ENCODE measurements around the gene TMCC1. TPM values are rescaled to one million over a fixed set of nuclear protein-coding genes. Genes with fewer than 3 reads are reported as not detected.

TMCC1 gene
- total and polyA plus RNA-seq, 10 of the 15 experiments (the other 5 are each of a cell fraction or from before 2014, with no cell fraction given) = 2.3 to 21.1 (median 8.4) TPM

DNA sequence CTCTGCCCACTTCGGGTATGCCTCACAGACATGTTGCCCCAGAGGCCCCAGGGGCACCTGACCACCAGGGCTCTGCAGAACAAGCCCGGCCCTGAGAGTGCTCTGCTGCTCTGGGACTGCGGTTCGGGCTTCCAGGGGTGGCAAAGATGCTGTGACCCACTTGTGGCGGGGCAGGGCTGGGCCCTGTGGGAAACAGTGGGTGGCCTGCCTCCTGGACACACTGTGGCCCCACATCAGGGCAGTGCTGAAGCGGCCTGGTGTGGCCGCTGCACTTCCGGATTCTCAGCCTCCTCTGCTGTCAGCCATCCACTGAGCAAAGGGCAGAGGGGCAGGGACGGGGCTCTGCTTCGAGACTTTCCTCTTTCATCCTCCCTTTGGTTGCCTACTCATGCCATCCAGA lies 260.5 kb downstream of the TMCC1 start:
- ATAC-seq (no peak), FAIRE-seq (no peak), DNase-seq (ENCODE audit: low read depth, low spot score) (no peak)
- Histone ChIP-seq H3K4me1 (ENCODE audit: control insufficient read depth, insufficient read depth, low read length) (no peaks in the 10 kb centered on the region; the same call in 1 of the 2 replicates), H2AFZ (ENCODE audit: control insufficient read depth, low read depth, low read length) (no peak overlapping the region), H3K4me2 (ENCODE audit: control insufficient read depth, insufficient read depth) (no peak overlapping the region), H4K20me1 (ENCODE audit: control insufficient read depth, insufficient read depth) (no peaks in the 10 kb centered on the region), H3K4me3 (no peak overlapping the region), H3K27me3 (replicated peaks in 1 of 2; ENCODE audit: control insufficient read depth in 2 of 2, insufficient read depth in 2 of 2, low read length in 1 of 2) (no peaks in the 10 kb centered on the region; a peak in 1 of 4 replicates), H3K36me3 (ENCODE audit: control insufficient read depth in 2 of 2, insufficient read depth in 2 of 2, low read length in 1 of 2) (no peaks in the 10 kb centered on the region), H3K27ac (ENCODE audit: control insufficient read depth, insufficient read depth) (no peak overlapping the region), H3K9me3 (replicated peaks; ENCODE audit: control insufficient read depth, insufficient read depth, low read length) (no peaks in the 10 kb centered on the region; the same call in 2 of the 3 replicates), H3K79me2 (ENCODE audit: control insufficient read depth, insufficient read depth, low read length) (no peaks in the 10 kb centered on the region), H3K9ac (ENCODE audit: control insufficient read depth, insufficient read depth, low read length) (no peak overlapping the region)
- POLR2A ChIA-PET = no interaction called here
- in situ Hi-C loops (cut with MboI) (loop anchor here (5.0 kb wide), 1 partner anchor 304 kb away; no protein-coding TSS in a partner anchor), intact Hi-C loops (cut with micrococcal nuclease; ENCODE audit: unreplicated experiment) (no loop called here)
- BruUV-seq (replicated peaks) = no TSS peak
- RAD21 ChIA-PET (ENCODE audit: unreplicated experiment) = no interaction called here
- SMC1A ChIA-PET (ENCODE audit: uncharacterized antibody, unreplicated experiment) = interaction anchor here (0.6 kb wide), 1 partner anchor 136 kb away, joined by 3 read pairs; no protein-coding TSS in a partner anchor
- 54% methylated on average over 10 of the region's 10 CpGs for WGBS (ENCODE audit: insufficient coverage, insufficient replicate concordance, low lambda C conversion rate, missing lambda C conversion rate)
- CTCF ChIA-PET = no interaction called here
- TF ChIP-seq SUPT20H (IDR thresholded peaks at IDR 0.05; ENCODE audit: borderline replicate concordance, control insufficient read depth, low read depth, low read length) (no peak), NR2C2 (IDR thresholded peaks at IDR 0.05; ENCODE audit: borderline replicate concordance, control insufficient read depth, insufficient read length, low read depth) (no peak), RBBP5 (conservative IDR thresholded peaks at IDR 0.05) (no peak), CBFB (IDR thresholded peaks at IDR 0.05; ENCODE audit: low read depth) (no peak), MTA3 (IDR thresholded peaks at IDR 0.05; ENCODE audit: borderline replicate concordance, low read length) (no peak), BCL11A (IDR thresholded peaks at IDR 0.05; ENCODE audit: low read depth, low read length) (no peak), ZNF384 (IDR thresholded peaks at IDR 0.05; ENCODE audit: borderline replicate concordance, low read depth, low read length) (no peak), YBX1 (IDR thresholded peaks at IDR 0.05) (no peak), FOXM1 (IDR thresholded peaks at IDR 0.05; ENCODE audit: low read depth, low read length) (no peak), RAD21 (IDR thresholded peaks at IDR 0.05; ENCODE audit: insufficient read depth, low read depth, low read length) (no peak), ZNF274 (IDR thresholded peaks at IDR 0.05; ENCODE audit: insufficient read depth, insufficient read length) (no peak), IKZF1 (conservative IDR thresholded peaks at IDR 0.05) (no peak), BMI1 (IDR thresholded peaks at IDR 0.05; ENCODE audit: borderline replicate concordance) (no peak)
- TF ChIP-seq, protein P1, sequence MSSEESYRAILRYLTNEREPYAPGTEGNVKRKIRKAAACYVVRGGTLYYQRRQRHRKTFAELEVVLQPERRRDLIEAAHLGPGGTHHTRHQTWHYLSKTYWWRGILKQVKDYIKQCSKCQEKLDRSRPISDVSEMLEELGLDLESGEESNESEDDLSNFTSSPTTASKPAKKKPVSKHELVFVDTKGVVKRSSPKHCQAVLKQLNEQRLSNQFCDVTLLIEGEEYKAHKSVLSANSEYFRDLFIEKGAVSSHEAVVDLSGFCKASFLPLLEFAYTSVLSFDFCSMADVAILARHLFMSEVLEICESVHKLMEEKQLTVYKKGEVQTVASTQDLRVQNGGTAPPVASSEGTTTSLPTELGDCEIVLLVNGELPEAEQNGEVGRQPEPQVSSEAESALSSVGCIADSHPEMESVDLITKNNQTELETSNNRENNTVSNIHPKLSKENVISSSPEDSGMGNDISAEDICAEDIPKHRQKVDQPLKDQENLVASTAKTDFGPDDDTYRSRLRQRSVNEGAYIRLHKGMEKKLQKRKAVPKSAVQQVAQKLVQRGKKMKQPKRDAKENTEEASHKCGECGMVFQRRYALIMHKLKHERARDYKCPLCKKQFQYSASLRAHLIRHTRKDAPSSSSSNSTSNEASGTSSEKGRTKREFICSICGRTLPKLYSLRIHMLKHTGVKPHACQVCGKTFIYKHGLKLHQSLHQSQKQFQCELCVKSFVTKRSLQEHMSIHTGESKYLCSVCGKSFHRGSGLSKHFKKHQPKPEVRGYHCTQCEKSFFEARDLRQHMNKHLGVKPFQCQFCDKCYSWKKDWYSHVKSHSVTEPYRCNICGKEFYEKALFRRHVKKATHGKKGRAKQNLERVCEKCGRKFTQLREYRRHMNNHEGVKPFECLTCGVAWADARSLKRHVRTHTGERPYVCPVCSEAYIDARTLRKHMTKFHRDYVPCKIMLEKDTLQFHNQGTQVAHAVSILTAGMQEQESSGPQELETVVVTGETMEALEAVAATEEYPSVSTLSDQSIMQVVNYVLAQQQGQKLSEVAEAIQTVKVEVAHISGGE (CRISPR knock-in tag; IDR thresholded peaks at IDR 0.05) = no peak
- TF ChIP-seq, protein P2, sequence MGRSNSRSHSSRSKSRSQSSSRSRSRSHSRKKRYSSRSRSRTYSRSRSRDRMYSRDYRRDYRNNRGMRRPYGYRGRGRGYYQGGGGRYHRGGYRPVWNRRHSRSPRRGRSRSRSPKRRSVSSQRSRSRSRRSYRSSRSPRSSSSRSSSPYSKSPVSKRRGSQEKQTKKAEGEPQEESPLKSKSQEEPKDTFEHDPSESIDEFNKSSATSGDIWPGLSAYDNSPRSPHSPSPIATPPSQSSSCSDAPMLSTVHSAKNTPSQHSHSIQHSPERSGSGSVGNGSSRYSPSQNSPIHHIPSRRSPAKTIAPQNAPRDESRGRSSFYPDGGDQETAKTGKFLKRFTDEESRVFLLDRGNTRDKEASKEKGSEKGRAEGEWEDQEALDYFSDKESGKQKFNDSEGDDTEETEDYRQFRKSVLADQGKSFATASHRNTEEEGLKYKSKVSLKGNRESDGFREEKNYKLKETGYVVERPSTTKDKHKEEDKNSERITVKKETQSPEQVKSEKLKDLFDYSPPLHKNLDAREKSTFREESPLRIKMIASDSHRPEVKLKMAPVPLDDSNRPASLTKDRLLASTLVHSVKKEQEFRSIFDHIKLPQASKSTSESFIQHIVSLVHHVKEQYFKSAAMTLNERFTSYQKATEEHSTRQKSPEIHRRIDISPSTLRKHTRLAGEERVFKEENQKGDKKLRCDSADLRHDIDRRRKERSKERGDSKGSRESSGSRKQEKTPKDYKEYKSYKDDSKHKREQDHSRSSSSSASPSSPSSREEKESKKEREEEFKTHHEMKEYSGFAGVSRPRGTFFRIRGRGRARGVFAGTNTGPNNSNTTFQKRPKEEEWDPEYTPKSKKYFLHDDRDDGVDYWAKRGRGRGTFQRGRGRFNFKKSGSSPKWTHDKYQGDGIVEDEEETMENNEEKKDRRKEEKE (IDR thresholded peaks at IDR 0.05) = no peak
- TF ChIP-seq, protein P3, sequence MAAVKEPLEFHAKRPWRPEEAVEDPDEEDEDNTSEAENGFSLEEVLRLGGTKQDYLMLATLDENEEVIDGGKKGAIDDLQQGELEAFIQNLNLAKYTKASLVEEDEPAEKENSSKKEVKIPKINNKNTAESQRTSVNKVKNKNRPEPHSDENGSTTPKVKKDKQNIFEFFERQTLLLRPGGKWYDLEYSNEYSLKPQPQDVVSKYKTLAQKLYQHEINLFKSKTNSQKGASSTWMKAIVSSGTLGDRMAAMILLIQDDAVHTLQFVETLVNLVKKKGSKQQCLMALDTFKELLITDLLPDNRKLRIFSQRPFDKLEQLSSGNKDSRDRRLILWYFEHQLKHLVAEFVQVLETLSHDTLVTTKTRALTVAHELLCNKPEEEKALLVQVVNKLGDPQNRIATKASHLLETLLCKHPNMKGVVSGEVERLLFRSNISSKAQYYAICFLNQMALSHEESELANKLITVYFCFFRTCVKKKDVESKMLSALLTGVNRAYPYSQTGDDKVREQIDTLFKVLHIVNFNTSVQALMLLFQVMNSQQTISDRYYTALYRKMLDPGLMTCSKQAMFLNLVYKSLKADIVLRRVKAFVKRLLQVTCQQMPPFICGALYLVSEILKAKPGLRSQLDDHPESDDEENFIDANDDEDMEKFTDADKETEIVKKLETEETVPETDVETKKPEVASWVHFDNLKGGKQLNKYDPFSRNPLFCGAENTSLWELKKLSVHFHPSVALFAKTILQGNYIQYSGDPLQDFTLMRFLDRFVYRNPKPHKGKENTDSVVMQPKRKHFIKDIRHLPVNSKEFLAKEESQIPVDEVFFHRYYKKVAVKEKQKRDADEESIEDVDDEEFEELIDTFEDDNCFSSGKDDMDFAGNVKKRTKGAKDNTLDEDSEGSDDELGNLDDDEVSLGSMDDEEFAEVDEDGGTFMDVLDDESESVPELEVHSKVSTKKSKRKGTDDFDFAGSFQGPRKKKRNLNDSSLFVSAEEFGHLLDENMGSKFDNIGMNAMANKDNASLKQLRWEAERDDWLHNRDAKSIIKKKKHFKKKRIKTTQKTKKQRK (IDR thresholded peaks at IDR 0.05; ENCODE audit: low read depth, low read length) = no peak

All from GM12878 (cell line).